NCI-H510A (cell line): ENCODE measurements around the gene CAPN6.

Source experiments
- DNase-seq: peaks from one replicate; lab custom pipeline; 2025; lab: John Stamatoyannopoulos, UW

The CAPN6 gene

DNA sequence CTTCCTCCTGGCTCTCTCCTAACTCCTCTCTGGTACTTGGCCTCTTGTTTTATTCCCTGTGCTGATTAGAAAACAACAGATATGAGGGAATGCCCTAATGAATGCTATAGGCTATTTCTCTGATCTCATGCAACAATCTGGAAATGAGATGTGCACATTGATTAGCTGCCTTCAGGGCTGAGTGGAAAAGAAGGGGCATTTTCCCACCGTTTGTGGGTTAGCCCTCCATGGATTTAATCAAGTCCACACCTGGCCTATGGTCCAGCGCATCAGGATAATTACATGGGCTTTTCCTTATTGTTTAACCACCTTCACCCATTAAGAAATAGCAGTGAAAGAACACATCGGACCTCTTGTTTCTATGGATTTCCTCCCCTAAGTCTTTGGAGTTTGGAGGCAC lies 70.0 kb downstream of the CAPN6 start:
- no peak for DNase-seq

DNA sequence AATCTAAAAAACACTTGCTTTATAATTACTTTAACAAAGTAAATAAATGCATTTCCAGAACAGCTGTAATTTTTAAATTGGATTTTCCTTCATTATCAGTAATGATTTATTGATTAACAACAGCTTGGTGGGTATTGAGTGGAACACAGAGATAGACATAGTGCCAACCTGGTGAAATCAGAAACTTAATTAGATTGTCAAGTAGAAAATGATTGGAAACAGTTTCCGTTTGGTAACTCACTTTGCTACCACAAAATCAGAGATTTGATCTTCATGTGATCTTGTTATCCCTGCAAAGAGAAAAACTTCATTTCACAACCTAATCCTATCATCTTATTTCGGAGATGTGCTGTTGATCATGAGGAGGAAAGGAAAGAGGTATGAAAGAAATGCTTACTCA lies 70.8 kb downstream of the CAPN6 start:
- no peak for DNase-seq
